Measurements from ENCODE around the gene GPR155.

Gene GPR155

GRCh38 chr2:174439950-174440349 is 46.9 kb downstream of the GPR155 start:
- H3K27ac ChIP-seq, result no peak overlapping the region
- H3K36me3 ChIP-seq, result no peaks in the 10 kb centered on the region
- H3K4me3 ChIP-seq (ENCODE audit: low read depth, low read length), result no peak overlapping the region
- no peaks in the 10 kb centered on the region for H3K27me3 ChIP-seq (ENCODE audit: insufficient read depth, low read depth, severe bottlenecking)
- TF ChIP-seq CTCF (IDR thresholded peaks at IDR 0.05; ENCODE audit: low read depth, low read length), result no peak
- no peak for DNase-seq
- H3K9me3 ChIP-seq (ENCODE audit: severe bottlenecking), result no peaks in the 10 kb centered on the region

GRCh38 chr2:174439323-174439722 is 47.5 kb downstream of the GPR155 start:
- no peak overlapping the region for H3K4me3 ChIP-seq (ENCODE audit: low read depth, low read length)
- no peaks in the 10 kb centered on the region for H3K9me3 ChIP-seq (ENCODE audit: severe bottlenecking)
- no peaks in the 10 kb centered on the region for H3K36me3 ChIP-seq
- no peak for TF ChIP-seq CTCF (IDR thresholded peaks at IDR 0.05; ENCODE audit: low read depth, low read length)
- H3K27ac ChIP-seq, result no peak overlapping the region
- no peaks in the 10 kb centered on the region for H3K27me3 ChIP-seq (ENCODE audit: insufficient read depth, low read depth, severe bottlenecking)
- no peak for DNase-seq

DNA sequence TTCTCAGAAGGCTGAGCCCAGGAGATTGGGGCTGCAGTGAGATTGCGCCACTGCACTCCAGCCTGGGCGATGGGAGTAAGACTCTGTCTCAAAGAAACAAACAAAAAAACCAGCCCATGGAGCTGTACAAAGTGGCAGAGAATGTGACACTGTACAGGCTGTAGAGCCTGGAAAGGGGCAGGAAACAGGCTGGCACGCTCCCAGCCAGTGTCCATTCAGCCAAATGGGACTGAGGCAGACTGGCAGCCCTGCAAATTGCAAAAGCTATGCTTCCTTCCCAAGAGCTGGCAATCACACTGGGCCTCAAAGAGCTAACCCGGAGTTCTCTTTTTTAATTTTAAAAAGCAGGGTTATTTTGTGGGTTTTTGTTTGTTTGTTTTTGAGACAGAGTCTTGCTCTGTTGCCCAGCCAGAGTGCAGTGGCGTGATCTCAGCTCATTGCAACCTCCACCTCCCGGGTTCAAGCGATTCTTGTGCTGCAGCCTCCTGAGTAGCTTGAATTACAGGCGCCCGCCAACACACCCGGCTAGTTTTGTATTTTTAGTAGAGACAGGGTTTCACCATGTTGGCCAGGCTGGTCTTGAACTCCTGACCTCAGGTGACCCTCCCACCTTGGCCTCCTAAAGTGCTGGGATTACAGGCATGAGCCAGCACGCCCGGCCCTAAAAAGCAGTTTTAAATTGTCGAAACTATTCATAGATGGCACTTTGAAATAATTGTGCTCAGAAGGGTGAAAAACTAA is 48.5 kb downstream of the GPR155 start:
- no peak for TF ChIP-seq CTCF (IDR thresholded peaks at IDR 0.05; ENCODE audit: low read depth, low read length)
- DNase-seq, result no peak
- no peaks in the 10 kb centered on the region for H3K36me3 ChIP-seq

GRCh38 chr2:174436351-174436750 is 50.5 kb downstream of the GPR155 start:
- Histone ChIP-seq H3K36me3 (no peaks in the 10 kb centered on the region), H3K27ac (no peak overlapping the region), H3K4me3 (ENCODE audit: low read depth, low read length) (no peak overlapping the region), H3K9me3 (ENCODE audit: severe bottlenecking) (no peaks in the 10 kb centered on the region), H3K27me3 (ENCODE audit: insufficient read depth, low read depth, severe bottlenecking) (no peaks in the 10 kb centered on the region)
- no peak for DNase-seq
- no peak for TF ChIP-seq CTCF (IDR thresholded peaks at IDR 0.05; ENCODE audit: low read depth, low read length)

More for the DNA sequence above, 48.5 kb downstream of the GPR155 start:
- H3K27ac ChIP-seq, result no peak overlapping the region
- H3K27me3 ChIP-seq (ENCODE audit: insufficient read depth, low read depth, severe bottlenecking), result no peaks in the 10 kb centered on the region
- H3K9me3 ChIP-seq (ENCODE audit: severe bottlenecking), result no peaks in the 10 kb centered on the region
- H3K4me3 ChIP-seq (ENCODE audit: low read depth, low read length), result no peak overlapping the region

DNA sequence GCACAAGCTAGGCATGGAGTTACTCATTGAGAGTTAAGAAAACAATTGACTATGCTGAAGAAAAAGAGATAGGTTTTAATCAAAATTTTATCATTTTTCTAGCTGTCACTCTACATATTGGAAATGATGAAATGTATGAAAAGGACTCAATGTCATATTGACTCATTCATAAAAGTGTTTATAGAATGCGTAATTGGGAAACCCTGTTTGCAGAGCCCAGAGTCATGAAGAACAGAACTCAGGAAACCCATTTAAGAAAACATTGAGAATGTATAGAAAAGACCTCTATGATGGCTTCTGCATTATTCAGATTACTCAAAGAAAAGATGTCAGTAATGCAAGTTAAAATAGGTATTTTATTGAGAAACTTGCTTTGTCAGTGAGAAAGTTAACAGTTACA is 54.9 kb downstream of the GPR155 start:
- Histone ChIP-seq H3K4me3 (ENCODE audit: low read depth, low read length) (no peak overlapping the region), H3K27ac (no peak overlapping the region), H3K36me3 (no peaks in the 10 kb centered on the region; the same call in 1 of the 2 replicates), H3K27me3 (ENCODE audit: insufficient read depth, low read depth, severe bottlenecking) (no peaks in the 10 kb centered on the region), H3K9me3 (ENCODE audit: severe bottlenecking) (no peaks in the 10 kb centered on the region)
- no peak for TF ChIP-seq CTCF (IDR thresholded peaks at IDR 0.05; ENCODE audit: low read depth, low read length)
- DNase-seq, result no peak

DNA sequence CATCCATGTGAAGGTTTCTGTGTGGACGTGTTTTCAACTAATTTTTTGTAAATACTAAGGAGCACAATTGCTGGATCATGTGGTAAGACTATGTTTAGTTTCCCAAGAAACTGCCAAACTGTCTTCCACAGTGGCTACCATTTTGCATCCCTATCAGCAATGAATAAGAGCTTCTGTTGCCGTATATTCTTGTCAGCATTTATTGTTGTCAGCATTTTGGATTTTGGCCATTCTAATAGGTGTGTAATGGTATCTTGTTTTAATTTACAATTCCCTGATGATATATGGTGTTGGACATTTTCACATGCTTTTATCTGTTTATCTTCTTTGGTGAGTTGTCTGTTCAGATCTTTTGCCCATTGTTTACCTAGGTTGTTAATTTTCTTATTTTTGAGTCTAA is 56.8 kb downstream of the GPR155 start:
- no peak for DNase-seq
- no peak for TF ChIP-seq CTCF (IDR thresholded peaks at IDR 0.05; ENCODE audit: low read depth, low read length)

More for the DNA sequence above, 56.8 kb downstream of the GPR155 start:
- Histone ChIP-seq H3K4me3 (ENCODE audit: low read depth, low read length) (no peak overlapping the region), H3K27me3 (ENCODE audit: insufficient read depth, low read depth, severe bottlenecking) (no peaks in the 10 kb centered on the region), H3K27ac (no peak overlapping the region), H3K9me3 (ENCODE audit: severe bottlenecking) (no peaks in the 10 kb centered on the region), H3K36me3 (no peaks in the 10 kb centered on the region; the same call in 1 of the 2 replicates)

All from WERI-Rb-1 (cell line).